NCI-H2227 treated with DMSO at 0.1 percent for 48 hours (cell line): ENCODE measurements around the gene KRT79.

Experiments used
- DNase-seq: peaks from one replicate; lab custom pipeline; 2025; lab: John Stamatoyannopoulos, UW

KRT79 gene

GRCh38 chr12:52834727-52835001, 553 bp upstream of the KRT79 start:
- DNase-seq, result no peak

GRCh38 chr12:52832985-52833905, 866 bp downstream of the KRT79 start:
- DNase-seq, result no peak

- DNase-seq, result no peak
Measured at GRCh38 chr12:52832451-52832850, 1.7 kb downstream of the KRT79 start.

GRCh38 chr12:52831251-52831650, 2.9 kb downstream of the KRT79 start:
- no peak for DNase-seq

GRCh38 chr12:52829986-52830770, 3.9 kb downstream of the KRT79 start:
- DNase-seq, result no peak

GRCh38 chr12:52828591-52829021, 5.5 kb downstream of the KRT79 start:
- no peak for DNase-seq

- no peak for DNase-seq
Measured at GRCh38 chr12:52828156-52828555, 6.0 kb downstream of the KRT79 start.

- DNase-seq, result no peak
Measured at GRCh38 chr12:52827499-52828090, 6.5 kb downstream of the KRT79 start.

GRCh38 chr12:52826611-52827498, 7.3 kb downstream of the KRT79 start:
- DNase-seq, result no peak

- no peak for DNase-seq
Measured at GRCh38 chr12:52825961-52826360, 8.2 kb downstream of the KRT79 start.

GRCh38 chr12:52824741-52825410, 9.2 kb downstream of the KRT79 start:
- no peak for DNase-seq

GRCh38 chr12:52823761-52824450, 10.2 kb downstream of the KRT79 start:
- no peak for DNase-seq

- no peak for DNase-seq
Measured at GRCh38 chr12:52822771-52823510, 11.2 kb downstream of the KRT79 start.

GRCh38 chr12:52821826-52822660, 12.1 kb downstream of the KRT79 start:
- no peak for DNase-seq

GRCh38 chr12:52821071-52821730, 12.9 kb downstream of the KRT79 start:
- no peak for DNase-seq

GRCh38 chr12:52820521-52820920, 13.6 kb downstream of the KRT79 start:
- no peak for DNase-seq

GRCh38 chr12:52819731-52820510, 14.2 kb downstream of the KRT79 start:
- no peak for DNase-seq
